Ramos (cell line): ENCODE measurements around the gene HIVEP1.
"Not testable (repeated sequence)": the region's sequence is repeated elsewhere in the genome, so short reads cannot be mapped to it uniquely, and the experiment has no call there.

ENCODE experiments used
- in situ Hi-C: fragments of 300-500 bp; cut with MboI; formaldehyde crosslinking; loops from one replicate; pipeline ENCODE4 v1.14.3; 2022; ENCODE audit warnings: low sequenced_read_pairs; ENCODE audit not compliant: unreplicated experiment

HIVEP1 gene

GRCh38 chr6:12170351-12171092, 158.4 kb downstream of the HIVEP1 start:
- in situ Hi-C loops = no loop called here

- in situ Hi-C loops = no loop called here
Measured at GRCh38 chr6:12171717-12172116, 159.6 kb downstream of the HIVEP1 start.

- in situ Hi-C loops = no loop called here
Measured at GRCh38 chr6:12172572-12172971, 160.5 kb downstream of the HIVEP1 start.

- in situ Hi-C loops = no loop called here
Measured at GRCh38 chr6:12173181-12173580, 161.1 kb downstream of the HIVEP1 start.

- in situ Hi-C loops = no loop called here
Measured at GRCh38 chr6:12173661-12174060, 161.5 kb downstream of the HIVEP1 start.

GRCh38 chr6:12174878-12175277, 162.8 kb downstream of the HIVEP1 start:
- in situ Hi-C loops = no loop called here

- in situ Hi-C loops = no loop called here
Measured at GRCh38 chr6:12175626-12176025, 163.5 kb downstream of the HIVEP1 start.

- in situ Hi-C loops = not testable (repeated sequence)
Measured at GRCh38 chr6:12176782-12177181, 164.7 kb downstream of the HIVEP1 start.

- in situ Hi-C loops = no loop called here
Measured at GRCh38 chr6:12178521-12178920, 166.4 kb downstream of the HIVEP1 start.

GRCh38 chr6:12181481-12181880, 169.4 kb downstream of the HIVEP1 start:
- in situ Hi-C loops = no loop called here

- in situ Hi-C loops = no loop called here
Measured at GRCh38 chr6:12182676-12183075, 170.6 kb downstream of the HIVEP1 start.

- in situ Hi-C loops = no loop called here
Measured at GRCh38 chr6:12185081-12185673, 173.1 kb downstream of the HIVEP1 start.

- in situ Hi-C loops = no loop called here
Measured at GRCh38 chr6:12186528-12186927, 174.4 kb downstream of the HIVEP1 start.

GRCh38 chr6:12189150-12189549, 177.0 kb downstream of the HIVEP1 start:
- in situ Hi-C loops = no loop called here

GRCh38 chr6:12189661-12190060, 177.5 kb downstream of the HIVEP1 start:
- in situ Hi-C loops = no loop called here

GRCh38 chr6:12190252-12190651, 178.1 kb downstream of the HIVEP1 start:
- in situ Hi-C loops = no loop called here

GRCh38 chr6:12196326-12196936, 184.3 kb downstream of the HIVEP1 start:
- in situ Hi-C loops = no loop called here

- in situ Hi-C loops = no loop called here
Measured at GRCh38 chr6:12198851-12199250, 186.7 kb downstream of the HIVEP1 start.

GRCh38 chr6:12200015-12200564, 188.0 kb downstream of the HIVEP1 start:
- in situ Hi-C loops = no loop called here

GRCh38 chr6:12200761-12201160, 188.6 kb downstream of the HIVEP1 start:
- in situ Hi-C loops = no loop called here

GRCh38 chr6:12203001-12203400, 190.9 kb downstream of the HIVEP1 start:
- in situ Hi-C loops = no loop called here
